Fibroblast of lung (primary cell): ENCODE results near the gene UNC79. TPM values are rescaled to one million over a fixed set of nuclear protein-coding genes. Genes with fewer than 3 reads are reported as not detected.

Experiments used
- DNase-seq, 2 donors: peaks; one replicate each; pipeline versions ENCODE4 v3.0.0 to v3.0.0-alpha.2; 2010; ENCODE audit warnings: low read depth in 2 of 2
- H2AFZ ChIP-seq: 2 replicates; pipeline ENCODE4 v1.5.1; 2012; ENCODE audit warnings: low read length, control low read depth, inconsistent platforms
- H3K27ac ChIP-seq: 2 replicates; pipeline ENCODE4 v1.5.1; 2011; ENCODE audit warnings: low read length, control low read depth; ENCODE audit not compliant: insufficient read depth
- H3K27me3 ChIP-seq: 2 replicates; pipeline ENCODE4 v1.5.1; 2011; ENCODE audit warnings: mild to moderate bottlenecking, low read length; ENCODE audit not compliant: control insufficient read depth, insufficient read depth
- H3K36me3 ChIP-seq: 2 replicates; pipeline ENCODE4 v1.5.1; 2011; ENCODE audit warnings: low read length; ENCODE audit not compliant: control insufficient read depth, insufficient read depth
- H3K4me1 ChIP-seq: 2 replicates; pipeline ENCODE4 v1.5.1; 2011; ENCODE audit warnings: low read length; ENCODE audit not compliant: control insufficient read depth, insufficient read depth; ENCODE audit errors: extremely low read depth
- H3K4me2 ChIP-seq: 2 replicates; pipeline ENCODE4 v1.5.1; 2011; ENCODE audit warnings: low read length, control low read depth; ENCODE audit not compliant: insufficient read depth; ENCODE audit errors: extremely low read depth
- H3K4me3 ChIP-seq, 4 experiments: fragments of 200-600 bp in 1 of 4; sonication (generic) in 1 of 4; replicated peaks in 1 of 4; 2 replicates each; pipeline ENCODE4 v1.5.1; 2011 to 2016; ENCODE audit warnings: low read length in 4 of 4, low read depth in 3 of 4, mild to moderate bottlenecking in 3 of 4, control low read depth in 2 of 4, inconsistent platforms in 1 of 4, mixed read lengths in 1 of 4; ENCODE audit not compliant: insufficient read depth in 1 of 4; ENCODE audit errors: control extremely low read depth in 1 of 4
- H3K79me2 ChIP-seq: 2 replicates; pipeline ENCODE4 v1.5.1; 2012; ENCODE audit warnings: mild to moderate bottlenecking, low read length, inconsistent platforms; ENCODE audit not compliant: control insufficient read depth, insufficient read depth
- H3K9ac ChIP-seq: 2 replicates; pipeline ENCODE4 v1.5.1; 2011; ENCODE audit warnings: mild to moderate bottlenecking, low read length, control low read depth; ENCODE audit not compliant: insufficient read depth
- H3K9me3 ChIP-seq: 2 replicates; pipeline ENCODE4 v1.5.1; 2012; ENCODE audit warnings: low read depth, low read length; ENCODE audit not compliant: control insufficient read depth, insufficient read depth
- H4K20me1 ChIP-seq: 2 replicates; pipeline ENCODE4 v1.5.1; 2011; ENCODE audit warnings: low read length; ENCODE audit not compliant: control insufficient read depth, insufficient read depth; ENCODE audit errors: extremely low read depth
- EZH2 ChIP-seq: IDR thresholded peaks from 2 replicates; pipeline ENCODE4 v1.5.1; 2012; ENCODE audit warnings: low read length, control low read depth, mild to moderate bottlenecking; ENCODE audit errors: missing control alignments
- polyA plus RNA-seq, 2 donors: library from polyadenylated mRNA; depleted of rRNA in 1 of 2; stranded (reverse) in 1 of 2; unstranded in 1 of 2; fragments of >200 nt; gene quantifications; 2 replicates each; pipeline ENCODE4 v1.2.1, GENCODE V29; 2011 to 2012; ENCODE audit warnings: missing spikeins in 1 of 2
- total RNA-seq: library from RNA; depleted of rRNA; stranded (reverse); fragments of >200 nt; gene quantifications from 2 replicates; pipeline ENCODE4 v1.2.1, GENCODE V29; 2014
- TF ChIP-seq, protein P1 (sequence below), 2 donors: IDR thresholded peaks in 1 of 2; conservative IDR thresholded peaks in 1 of 2; 1 replicate in 1 of 2; 2 replicates in 1 of 2; pipeline ENCODE4 v1.5.1; 2011 to 2012; ENCODE audit warnings: low read length in 2 of 2, control low read depth in 1 of 2, inconsistent platforms in 1 of 2, low read depth in 1 of 2, mild to moderate bottlenecking in 1 of 2

UNC79 gene
- total and polyA plus RNA-seq, 2 donors (not counting 1 experiment from before 2014, with no cell fraction given): 0.02 to 0.17 TPM

DNA sequence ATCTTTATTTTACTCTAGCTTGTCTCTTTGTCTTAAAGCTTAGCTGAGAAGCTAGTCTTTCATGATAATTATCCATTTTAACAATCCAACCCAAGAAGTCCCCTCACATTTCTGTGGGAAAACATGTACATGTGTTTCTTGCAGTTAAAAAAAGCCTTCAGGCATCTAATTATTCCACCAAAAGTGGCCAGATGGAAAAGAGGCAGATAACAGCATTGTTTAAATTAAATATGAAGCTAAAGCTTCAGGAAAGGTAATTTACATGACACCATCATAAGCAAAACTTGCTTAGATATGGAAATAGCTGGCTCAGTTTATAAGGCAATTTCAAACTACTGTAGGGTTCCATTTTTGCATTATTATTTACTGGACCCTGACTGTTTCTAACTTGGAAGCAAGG lies 175.4 kb downstream of the UNC79 start:
- TF ChIP-seq EZH2: no peak
- TF ChIP-seq, protein P1, sequence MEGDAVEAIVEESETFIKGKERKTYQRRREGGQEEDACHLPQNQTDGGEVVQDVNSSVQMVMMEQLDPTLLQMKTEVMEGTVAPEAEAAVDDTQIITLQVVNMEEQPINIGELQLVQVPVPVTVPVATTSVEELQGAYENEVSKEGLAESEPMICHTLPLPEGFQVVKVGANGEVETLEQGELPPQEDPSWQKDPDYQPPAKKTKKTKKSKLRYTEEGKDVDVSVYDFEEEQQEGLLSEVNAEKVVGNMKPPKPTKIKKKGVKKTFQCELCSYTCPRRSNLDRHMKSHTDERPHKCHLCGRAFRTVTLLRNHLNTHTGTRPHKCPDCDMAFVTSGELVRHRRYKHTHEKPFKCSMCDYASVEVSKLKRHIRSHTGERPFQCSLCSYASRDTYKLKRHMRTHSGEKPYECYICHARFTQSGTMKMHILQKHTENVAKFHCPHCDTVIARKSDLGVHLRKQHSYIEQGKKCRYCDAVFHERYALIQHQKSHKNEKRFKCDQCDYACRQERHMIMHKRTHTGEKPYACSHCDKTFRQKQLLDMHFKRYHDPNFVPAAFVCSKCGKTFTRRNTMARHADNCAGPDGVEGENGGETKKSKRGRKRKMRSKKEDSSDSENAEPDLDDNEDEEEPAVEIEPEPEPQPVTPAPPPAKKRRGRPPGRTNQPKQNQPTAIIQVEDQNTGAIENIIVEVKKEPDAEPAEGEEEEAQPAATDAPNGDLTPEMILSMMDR (conservative IDR thresholded peaks at IDR 0.05 in 1 of 2, IDR thresholded peaks at IDR 0.05 in 1 of 2; ENCODE audit: low read depth in 1 of 2, low read length in 2 of 2): no peak
- Histone ChIP-seq H3K27me3 (no peaks in the 10 kb centered on the region), H2AFZ (no peak overlapping the region), H3K4me2 (no peak overlapping the region), H3K9ac (no peak overlapping the region), H3K4me3 (no peak overlapping the region), H3K27ac (no peak overlapping the region), H4K20me1 (no peaks in the 10 kb centered on the region), H3K4me1 (no peaks in the 10 kb centered on the region), H3K36me3 (no peaks in the 10 kb centered on the region), H3K79me2 (no peaks in the 10 kb centered on the region), H3K9me3 (no peaks in the 10 kb centered on the region)
- DNase-seq: no peak

DNA sequence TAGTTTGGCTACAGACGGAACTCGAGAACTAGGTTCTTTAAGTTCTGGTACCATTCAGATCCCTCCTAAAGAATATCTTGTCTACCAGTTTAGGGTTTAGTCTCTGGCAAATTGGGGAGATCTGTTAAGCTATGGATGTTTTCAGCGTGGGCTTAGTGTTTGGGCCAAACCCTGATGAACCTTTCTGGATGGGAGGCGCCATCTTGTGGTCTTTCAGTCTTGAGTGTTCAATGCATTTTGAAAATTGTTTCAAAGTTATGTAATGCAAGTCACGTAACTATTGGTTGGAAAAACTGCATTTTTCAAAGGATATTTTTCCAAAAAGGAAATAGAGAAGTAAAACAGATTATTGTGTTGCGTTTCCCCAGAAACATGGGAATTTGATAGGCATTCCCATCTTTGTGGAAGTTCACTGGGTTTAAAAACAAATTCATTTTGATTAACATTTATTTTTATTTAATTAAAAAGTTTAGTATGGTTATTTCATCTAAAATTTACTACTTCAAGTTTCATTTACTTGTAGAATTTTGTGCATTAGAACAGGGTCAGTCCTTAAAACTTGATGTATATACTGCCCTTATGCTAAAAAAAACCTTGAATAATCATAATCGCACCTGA lies 188.5 kb downstream of the UNC79 start:
- H4K20me1 ChIP-seq: no peaks in the 10 kb centered on the region
- H3K36me3 ChIP-seq: no peaks in the 10 kb centered on the region
- H3K27ac ChIP-seq: no peak overlapping the region
- no peak overlapping the region for H3K9ac ChIP-seq
- H3K4me3 ChIP-seq: no peak overlapping the region
- DNase-seq: peak; percentile 34 to 58
- TF ChIP-seq EZH2: no peak
- TF ChIP-seq, protein P1 (conservative IDR thresholded peaks at IDR 0.05 in 1 of 2, IDR thresholded peaks at IDR 0.05 in 1 of 2; ENCODE audit: low read depth in 1 of 2, low read length in 2 of 2): peak; percentile 60 to 63
- H2AFZ ChIP-seq: peak overlapping the region; percentile 20
- no peaks in the 10 kb centered on the region for H3K4me1 ChIP-seq
- no peaks in the 10 kb centered on the region for H3K27me3 ChIP-seq
- H3K4me2 ChIP-seq: no peak overlapping the region
- no peaks in the 10 kb centered on the region for H3K79me2 ChIP-seq
- no peaks in the 10 kb centered on the region for H3K9me3 ChIP-seq

DNA sequence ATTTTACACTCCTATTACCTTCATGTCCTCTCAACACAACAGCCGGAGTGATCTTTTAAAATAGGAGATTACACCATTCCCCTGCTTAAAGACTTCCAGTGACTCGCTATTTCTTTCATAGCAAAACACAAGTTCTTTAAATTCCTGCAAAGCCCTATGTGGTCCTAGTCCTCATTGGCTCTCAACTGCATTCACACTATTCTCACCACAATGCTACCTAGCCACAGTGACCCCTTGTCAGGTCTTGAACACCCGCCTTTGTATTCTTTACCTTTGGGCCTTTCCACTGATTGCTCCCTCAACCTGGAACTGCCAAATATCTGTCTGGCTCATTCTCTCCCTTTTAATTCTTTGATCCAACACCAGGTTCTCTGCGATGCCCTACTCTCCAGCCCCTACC lies 197.3 kb downstream of the UNC79 start:
- no peak overlapping the region for H2AFZ ChIP-seq
- H3K4me3 ChIP-seq: no peak overlapping the region
- H3K27ac ChIP-seq: no peak overlapping the region
- DNase-seq: no peak
- no peak overlapping the region for H3K4me2 ChIP-seq
- no peaks in the 10 kb centered on the region for H3K79me2 ChIP-seq
- no peaks in the 10 kb centered on the region for H4K20me1 ChIP-seq
- TF ChIP-seq EZH2: no peak
- TF ChIP-seq, protein P1 (conservative IDR thresholded peaks at IDR 0.05 in 1 of 2, IDR thresholded peaks at IDR 0.05 in 1 of 2; ENCODE audit: low read depth in 1 of 2, low read length in 2 of 2): no peak
- no peaks in the 10 kb centered on the region for H3K27me3 ChIP-seq
- H3K9ac ChIP-seq: no peak overlapping the region
- no peaks in the 10 kb centered on the region for H3K9me3 ChIP-seq
- no peaks in the 10 kb centered on the region for H3K4me1 ChIP-seq
- no peaks in the 10 kb centered on the region for H3K36me3 ChIP-seq
